GM23338 (cell line): ENCODE results near the gene STOX2. TPM values are rescaled to one million over a fixed set of nuclear protein-coding genes. Genes with fewer than 3 reads are reported as not detected.

Source experiments
- ATAC-seq: fragments of 200-7000 bp; cut with Tn5 transposase; 3 replicates; pipeline ENCODE4 v1.9.1; 2020
- DNase-seq: peaks from one replicate; pipeline ENCODE4 v3.0.0-alpha.2; 2015; ENCODE audit warnings: low spot score
- H2AFZ ChIP-seq: fragments of 200-600 bp; sonication (generic); 2 replicates; pipeline ENCODE4 v1.8.0; 2016; ENCODE audit warnings: antibody characterized with exemption, mild to moderate bottlenecking, moderate library complexity
- H3F3A ChIP-seq: fragments of 200-600 bp; sonication (generic); replicated peaks from 2 replicates; pipeline ENCODE4 v1.8.0; 2017; ENCODE audit warnings: antibody characterized with exemption, mixed run types, low read depth
- H3K27ac ChIP-seq: fragments of 200-600 bp; sonication (generic); 2 replicates; pipeline ENCODE4 v1.6.1; 2016; ENCODE audit warnings: low read depth
- H3K27me3 ChIP-seq: fragments of 200-600 bp; sonication (generic); 2 replicates; pipeline ENCODE4 v1.8.0; 2016; ENCODE audit warnings: mild to moderate bottlenecking, mixed run types, moderate library complexity; ENCODE audit not compliant: insufficient read depth
- H3K36me3 ChIP-seq: fragments of 200-600 bp; sonication (generic); 2 replicates; pipeline ENCODE4 v1.8.0; 2016; ENCODE audit warnings: mild to moderate bottlenecking; ENCODE audit not compliant: insufficient read depth
- H3K4me1 ChIP-seq: fragments of 200-600 bp; sonication (generic); 2 replicates; pipeline ENCODE4 v1.8.0; 2016; ENCODE audit warnings: mild to moderate bottlenecking, moderate library complexity; ENCODE audit not compliant: insufficient read depth
- H3K4me2 ChIP-seq: fragments of 200-600 bp; sonication (generic); 2 replicates; pipeline ENCODE4 v1.7.1; 2017; ENCODE audit warnings: mixed run types
- H3K4me3 ChIP-seq: fragments of 200-600 bp; sonication (generic); 2 replicates; pipeline ENCODE4 v1.6.1; 2016; ENCODE audit warnings: mixed run types
- H3K79me2 ChIP-seq: fragments of 200-600 bp; sonication (generic); replicated peaks from 2 replicates; pipeline ENCODE4 v1.8.0; 2017; ENCODE audit warnings: mild to moderate bottlenecking; ENCODE audit not compliant: insufficient read depth
- H3K9me2 ChIP-seq: fragments of 200-600 bp; sonication (generic); 2 replicates; pipeline ENCODE4 v1.8.0; 2017; ENCODE audit not compliant: insufficient read depth
- H4K20me1 ChIP-seq: fragments of 200-600 bp; sonication (generic); replicated peaks from 2 replicates; pipeline ENCODE4 v1.8.0; 2017; ENCODE audit warnings: mild to moderate bottlenecking; ENCODE audit not compliant: insufficient read depth
- H3K27ac Mint-ChIP-seq: 2 replicates; pipeline ENCODE4 v1.8.0; 2020; ENCODE audit warnings: inconsistent platforms, mild to moderate bottlenecking, moderate library complexity, mixed read lengths
- H3K27me3 Mint-ChIP-seq: 3 replicates; pipeline ENCODE4 v1.8.0; 2022; ENCODE audit warnings: low read depth, mild to moderate bottlenecking, moderate library complexity, mixed read lengths, inconsistent platforms; ENCODE audit not compliant: insufficient read depth, poor library complexity
- H3K36me3 Mint-ChIP-seq: 3 replicates; pipeline ENCODE4 v1.8.0; 2021; ENCODE audit warnings: low read depth, mild to moderate bottlenecking, inconsistent platforms, moderate library complexity, mixed read lengths
- H3K4me1 Mint-ChIP-seq: 3 replicates; pipeline ENCODE4 v1.8.0; 2020; ENCODE audit warnings: mild to moderate bottlenecking, inconsistent platforms, mixed read lengths
- H3K4me3 Mint-ChIP-seq: 3 replicates; pipeline ENCODE4 v1.8.0; 2021; ENCODE audit warnings: moderate library complexity, mild to moderate bottlenecking, inconsistent platforms, mixed read lengths
- H3K9me3 Mint-ChIP-seq: 3 replicates; pipeline ENCODE4 v1.8.0; 2020; ENCODE audit warnings: moderate library complexity, mild to moderate bottlenecking, inconsistent platforms, mixed read lengths
- CTCF ChIP-seq, 2 experiments: fragments of 200-600 bp in 1 of 2; sonication (generic) in 1 of 2; conservative IDR thresholded peaks; 2 replicates each; pipeline versions ENCODE4 v1.5.1 to v1.6.1; 2016 to 2017; ENCODE audit warnings: antibody characterized with exemption in 2 of 2, low read depth in 2 of 2, mild to moderate bottlenecking in 2 of 2, moderate library complexity in 1 of 2
- ETS1 ChIP-seq: IDR thresholded peaks from 2 replicates; pipeline ENCODE4 v1.6.1; 2016; ENCODE audit warnings: antibody characterized with exemption
- EZH2 ChIP-seq: fragments of 200-600 bp; sonication (generic); IDR thresholded peaks from one replicate; pipeline ENCODE4 v1.8.0; 2017; ENCODE audit warnings: antibody characterized with exemption, mild to moderate bottlenecking, low read depth; ENCODE audit not compliant: unreplicated experiment
- EZH2phosphoT487 ChIP-seq: fragments of 200-600 bp; sonication (generic); IDR thresholded peaks from one replicate; pipeline ENCODE4 v1.8.1; 2018; ENCODE audit warnings: antibody characterized with exemption; ENCODE audit not compliant: unreplicated experiment
- JUNB ChIP-seq: IDR thresholded peaks from one replicate; pipeline ENCODE4 v1.6.1; 2016; ENCODE audit warnings: antibody characterized with exemption; ENCODE audit not compliant: unreplicated experiment
- NANOG ChIP-seq: IDR thresholded peaks from 2 replicates; pipeline ENCODE4 v1.6.1; 2016; ENCODE audit warnings: antibody characterized with exemption, borderline replicate concordance
- POLR2AphosphoS5 ChIP-seq: IDR thresholded peaks from 2 replicates; pipeline ENCODE4 v1.6.1; 2016; ENCODE audit warnings: antibody characterized with exemption, low read depth
- STAT1 ChIP-seq: IDR thresholded peaks from one replicate; pipeline ENCODE4 v1.6.1; 2016; ENCODE audit warnings: antibody characterized with exemption; ENCODE audit not compliant: unreplicated experiment
- ZNF331 ChIP-seq: fragments of 250-450 bp; sonication (Bioruptor Pico); IDR thresholded peaks from 2 replicates; pipeline ENCODE4 v1.5.0; 2020; ENCODE audit warnings: low read depth, mild to moderate bottlenecking, moderate library complexity
- polyA plus RNA-seq: library from polyadenylated mRNA; unstranded; fragments of >200 nt; fragmentation: Nextera tagmentation; extraction: Ambion mirVana; gene quantifications from 2 replicates; pipeline ENCODE4 v1.2.1, GENCODE V29; 2016
- total RNA-seq: library from RNA; depleted of rRNA; stranded (reverse); fragments of >200 nt; shearing (Covaris generic); gene quantifications from 2 replicates; pipeline ENCODE4 v1.2.3, GENCODE V29; 2014
- TF ChIP-seq, protein P1 (sequence below): IDR thresholded peaks from one replicate; pipeline ENCODE4 v1.6.1; 2018; ENCODE audit warnings: antibody characterized with exemption; ENCODE audit not compliant: unreplicated experiment

Gene STOX2
- total and polyA plus RNA-seq, 2 experiments from 2014 or later = 19.8 to 20.6 TPM

GRCh38 chr4:183926950-183927349, 21.8 kb downstream of the STOX2 start:
- no peak for ATAC-seq
- H3K4me1 Mint-ChIP-seq = peaks cover 28% of the 10 kb centered on the region

GRCh38 chr4:183932576-183932975, 27.5 kb downstream of the STOX2 start:
- no peaks in the 10 kb centered on the region; the same call in 1 of the 2 replicates for H3F3A ChIP-seq
- peaks cover 53% of the 10 kb centered on the region for H3K4me1 ChIP-seq
- no peak overlapping the region for H3K4me3 ChIP-seq
- DNase-seq (no peak), ATAC-seq (no peak)
- Mint-ChIP-seq H3K9me3 (no peaks in the 10 kb centered on the region), H3K27me3 (peaks cover 10% of the 10 kb centered on the region), H3K36me3 (no peaks in the 10 kb centered on the region), H3K4me3 (no peak overlapping the region), H3K27ac (no peak overlapping the region), H3K4me1 (peaks cover 59% of the 10 kb centered on the region)
- H3K27ac ChIP-seq = no peak overlapping the region
- H3K36me3 ChIP-seq = no peaks in the 10 kb centered on the region
- no peaks in the 10 kb centered on the region for H3K27me3 ChIP-seq
- no peaks in the 10 kb centered on the region for H4K20me1 ChIP-seq
- 0 out of 2 replicates have a peak overlapping the region, but pooled peaks have one; percentile 53 for H3K4me2 ChIP-seq
- H2AFZ ChIP-seq = no peak overlapping the region
- H3K9me2 ChIP-seq = no peaks in the 10 kb centered on the region
- peaks cover 71% of the 10 kb centered on the region for H3K79me2 ChIP-seq
- TF ChIP-seq ZNF331 (CRISPR knock-in tag) = no peak
- no peak for TF ChIP-seq EZH2phosphoT487
- no peak for TF ChIP-seq POLR2AphosphoS5
- TF ChIP-seq NANOG = no peak
- TF ChIP-seq JUNB = no peak
- TF ChIP-seq EZH2 = no peak
- no peak for TF ChIP-seq CTCF (conservative IDR thresholded peaks at IDR 0.05; ENCODE audit: low read depth in 2 of 2)
- TF ChIP-seq ETS1 = no peak

More at GRCh38 chr4:183926950-183927349, 21.8 kb downstream of the STOX2 start:
- no peak overlapping the region for H3K27ac Mint-ChIP-seq
- TF ChIP-seq NANOG (no peak), STAT1 (no peak), POLR2AphosphoS5 (no peak)
- TF ChIP-seq, protein P1, sequence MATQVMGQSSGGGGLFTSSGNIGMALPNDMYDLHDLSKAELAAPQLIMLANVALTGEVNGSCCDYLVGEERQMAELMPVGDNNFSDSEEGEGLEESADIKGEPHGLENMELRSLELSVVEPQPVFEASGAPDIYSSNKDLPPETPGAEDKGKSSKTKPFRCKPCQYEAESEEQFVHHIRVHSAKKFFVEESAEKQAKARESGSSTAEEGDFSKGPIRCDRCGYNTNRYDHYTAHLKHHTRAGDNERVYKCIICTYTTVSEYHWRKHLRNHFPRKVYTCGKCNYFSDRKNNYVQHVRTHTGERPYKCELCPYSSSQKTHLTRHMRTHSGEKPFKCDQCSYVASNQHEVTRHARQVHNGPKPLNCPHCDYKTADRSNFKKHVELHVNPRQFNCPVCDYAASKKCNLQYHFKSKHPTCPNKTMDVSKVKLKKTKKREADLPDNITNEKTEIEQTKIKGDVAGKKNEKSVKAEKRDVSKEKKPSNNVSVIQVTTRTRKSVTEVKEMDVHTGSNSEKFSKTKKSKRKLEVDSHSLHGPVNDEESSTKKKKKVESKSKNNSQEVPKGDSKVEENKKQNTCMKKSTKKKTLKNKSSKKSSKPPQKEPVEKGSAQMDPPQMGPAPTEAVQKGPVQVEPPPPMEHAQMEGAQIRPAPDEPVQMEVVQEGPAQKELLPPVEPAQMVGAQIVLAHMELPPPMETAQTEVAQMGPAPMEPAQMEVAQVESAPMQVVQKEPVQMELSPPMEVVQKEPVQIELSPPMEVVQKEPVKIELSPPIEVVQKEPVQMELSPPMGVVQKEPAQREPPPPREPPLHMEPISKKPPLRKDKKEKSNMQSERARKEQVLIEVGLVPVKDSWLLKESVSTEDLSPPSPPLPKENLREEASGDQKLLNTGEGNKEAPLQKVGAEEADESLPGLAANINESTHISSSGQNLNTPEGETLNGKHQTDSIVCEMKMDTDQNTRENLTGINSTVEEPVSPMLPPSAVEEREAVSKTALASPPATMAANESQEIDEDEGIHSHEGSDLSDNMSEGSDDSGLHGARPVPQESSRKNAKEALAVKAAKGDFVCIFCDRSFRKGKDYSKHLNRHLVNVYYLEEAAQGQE = no peak
- Histone ChIP-seq H3K4me1 (peaks cover 4% of the 10 kb centered on the region; the same call in 1 of the 2 replicates), H2AFZ (no peak overlapping the region), H3K36me3 (no peaks in the 10 kb centered on the region), H3K27ac (no peak overlapping the region; the same call in 1 of the 2 replicates), H3K9me2 (no peaks in the 10 kb centered on the region), H4K20me1 (peaks cover 2% of the 10 kb centered on the region; the same call in 1 of the 2 replicates), H3F3A (no peaks in the 10 kb centered on the region), H3K79me2 (peaks cover 97% of the 10 kb centered on the region), H3K4me2 (no peak overlapping the region), H3K4me3 (no peak overlapping the region), H3K27me3 (no peaks in the 10 kb centered on the region)
- no peaks in the 10 kb centered on the region for H3K9me3 Mint-ChIP-seq
- H3K27me3 Mint-ChIP-seq = peaks cover 2% of the 10 kb centered on the region
- H3K36me3 Mint-ChIP-seq = peaks cover 23% of the 10 kb centered on the region; the same call in 2 of the 3 replicates
- DNase-seq = no peak
- no peak overlapping the region for H3K4me3 Mint-ChIP-seq
